Muscle of arm (tissue), 12 donors: ENCODE data around the gene PKN2. TPM values are rescaled to one million over a fixed set of nuclear protein-coding genes. Genes with fewer than 3 reads are reported as not detected.
"Not testable (repeated sequence)": the region's sequence is repeated elsewhere in the genome, so short reads cannot be mapped to it uniquely, and the experiment has no call there.

Source experiments
- DNase-seq: peaks from one replicate; pipeline ENCODE4 v3.0.0-alpha.2; 2013
- polyA plus RNA-seq, 12 donors: library from polyadenylated mRNA; unstranded; fragments of 120-200 nt; gene quantifications; one replicate each; pipeline ENCODE4 v1.2.1, GENCODE V29; 2013; ENCODE audit not compliant: insufficient read length in 12 of 12

Gene PKN2
- polyA plus RNA-seq, 12 donors = 29.0 to 65.5 (median 41.5) TPM; not detected in 1

- no peak for DNase-seq
Measured at GRCh38 chr1:88670462-88670861, 13.6 kb upstream of the PKN2 start.

GRCh38 chr1:88673446-88673845 lies 10.6 kb upstream of the PKN2 start:
- DNase-seq = no peak

GRCh38 chr1:88678405-88678804 lies 5.7 kb upstream of the PKN2 start:
- no peak for DNase-seq

GRCh38 chr1:88680471-88680870 lies 3.6 kb upstream of the PKN2 start:
- no peak for DNase-seq

GRCh38 chr1:88680911-88681622 lies 3.0 kb upstream of the PKN2 start:
- DNase-seq = no peak

- peak; percentile 61 for DNase-seq
Measured at GRCh38 chr1:88684482-88685258, 597 bp downstream of the PKN2 start.

GRCh38 chr1:88685259-88685620 lies 1.2 kb downstream of the PKN2 start:
- DNase-seq = no peak

- DNase-seq = no peak
Measured at GRCh38 chr1:88691540-88691939, 7.5 kb downstream of the PKN2 start.

- no peak for DNase-seq
Measured at GRCh38 chr1:88695781-88696180, 11.7 kb downstream of the PKN2 start.

GRCh38 chr1:88697503-88697902 lies 13.4 kb downstream of the PKN2 start:
- DNase-seq = no peak

- DNase-seq = no peak
Measured at GRCh38 chr1:88698140-88698539, 14.1 kb downstream of the PKN2 start.

GRCh38 chr1:88698764-88699163 lies 14.7 kb downstream of the PKN2 start:
- DNase-seq = no peak

- DNase-seq = no peak
Measured at GRCh38 chr1:88700425-88701013, 16.4 kb downstream of the PKN2 start.

- DNase-seq = no peak
Measured at GRCh38 chr1:88701275-88701674, 17.2 kb downstream of the PKN2 start.

GRCh38 chr1:88701793-88702192 lies 17.7 kb downstream of the PKN2 start:
- not testable (repeated sequence) for DNase-seq

- DNase-seq = no peak
Measured at GRCh38 chr1:88708011-88708410, 23.9 kb downstream of the PKN2 start.

GRCh38 chr1:88712907-88713306 lies 28.8 kb downstream of the PKN2 start:
- not testable (repeated sequence) for DNase-seq

GRCh38 chr1:88716571-88716970 lies 32.5 kb downstream of the PKN2 start:
- DNase-seq = not testable (repeated sequence)

GRCh38 chr1:88722492-88722891 lies 38.4 kb downstream of the PKN2 start:
- DNase-seq = no peak

- DNase-seq = no peak
Measured at GRCh38 chr1:88726697-88727096, 42.6 kb downstream of the PKN2 start.

GRCh38 chr1:88727205-88727604 lies 43.1 kb downstream of the PKN2 start:
- DNase-seq = no peak

GRCh38 chr1:88729297-88729696 lies 45.2 kb downstream of the PKN2 start:
- DNase-seq = no peak

GRCh38 chr1:88730132-88730675 lies 46.1 kb downstream of the PKN2 start:
- DNase-seq = no peak
